NCI-H345 (cell line): ENCODE data around the gene PTPRZ1.

Source experiments
- DNase-seq: peaks from one replicate; lab custom pipeline; 2025; lab: John Stamatoyannopoulos, UW

Gene PTPRZ1

GRCh38 chr7:121872831-121873288, at the start of gene PTPRZ1:
TSS of gene PTPRZ1 (plus strand) at chr7:121873161. CDS start at chr7:121873500, 339 bp downstream.
- peak; percentile 51 for DNase-seq

- no peak for DNase-seq
These were observed 48.7 kb upstream of the PTPRZ1 start for GRCh38 chr7:121824276-121824675.

GRCh38 chr7:121831351-121831750, 41.6 kb upstream of the PTPRZ1 start:
- DNase-seq, result peak; percentile 4

GRCh38 chr7:121831801-121832200, 41.2 kb upstream of the PTPRZ1 start:
- peak; percentile 47 for DNase-seq

GRCh38 chr7:121832347-121832746, 40.6 kb upstream of the PTPRZ1 start:
- DNase-seq, result peak; percentile 38

- DNase-seq, result no peak
These were observed 39.0 kb upstream of the PTPRZ1 start for GRCh38 chr7:121833991-121834390.

GRCh38 chr7:121837462-121837861, 35.5 kb upstream of the PTPRZ1 start:
- DNase-seq, result no peak

- no peak for DNase-seq
These were observed 25.9 kb upstream of the PTPRZ1 start for GRCh38 chr7:121847041-121847440.

- DNase-seq, result no peak
These were observed 19.7 kb upstream of the PTPRZ1 start for GRCh38 chr7:121853307-121853706.

- DNase-seq, result no peak
These were observed 12.0 kb upstream of the PTPRZ1 start for GRCh38 chr7:121860953-121861352.

GRCh38 chr7:121862591-121862990, 10.4 kb upstream of the PTPRZ1 start:
- DNase-seq, result no peak

- DNase-seq, result no peak
These were observed 1.8 kb upstream of the PTPRZ1 start for GRCh38 chr7:121871188-121871587.

- DNase-seq, result peak; percentile 48
These were observed 581 bp downstream of the PTPRZ1 start for GRCh38 chr7:121873289-121874194.

- no peak for DNase-seq
These were observed 1.3 kb downstream of the PTPRZ1 start for GRCh38 chr7:121874298-121874697.

- no peak for DNase-seq
These were observed 2.2 kb downstream of the PTPRZ1 start for GRCh38 chr7:121875203-121875602.

- no peak for DNase-seq
These were observed 3.9 kb downstream of the PTPRZ1 start for GRCh38 chr7:121876656-121877500.

GRCh38 chr7:121878918-121879464, 6.0 kb downstream of the PTPRZ1 start:
- DNase-seq, result no peak

- no peak for DNase-seq
These were observed 6.6 kb downstream of the PTPRZ1 start for GRCh38 chr7:121879544-121879943.

- DNase-seq, result no peak
These were observed 9.8 kb downstream of the PTPRZ1 start for GRCh38 chr7:121882731-121883130.

GRCh38 chr7:121885166-121885920, 12.4 kb downstream of the PTPRZ1 start:
- DNase-seq, result no peak

- DNase-seq, result no peak
These were observed 14.7 kb downstream of the PTPRZ1 start for GRCh38 chr7:121887634-121888033.

GRCh38 chr7:121890833-121891232, 17.9 kb downstream of the PTPRZ1 start:
- no peak for DNase-seq
